HFFc6 (cell line): Measurements from ENCODE around the gene ZSCAN23. TPM values are rescaled to one million over a fixed set of nuclear protein-coding genes. Genes with fewer than 3 reads are reported as not detected.
"Not testable (repeated sequence)": the region's sequence is repeated elsewhere in the genome, so short reads cannot be mapped to it uniquely, and the experiment has no call there.

Experiments
- DNase-seq: peaks from one replicate; pipeline ENCODE4 v3.0.0-alpha.2; 2018
- H3K27ac Mint-ChIP-seq: 2 replicates; pipeline ENCODE4 v1.8.0; 2020; ENCODE audit warnings: mild to moderate bottlenecking, mixed read lengths
- H3K27me3 Mint-ChIP-seq: 2 replicates; pipeline ENCODE4 v1.8.0; 2021; ENCODE audit warnings: mild to moderate bottlenecking, moderate library complexity, mixed read lengths; ENCODE audit not compliant: insufficient read depth
- H3K36me3 Mint-ChIP-seq: 2 replicates; pipeline ENCODE4 v1.8.0; 2021; ENCODE audit warnings: low read depth, mixed read lengths
- H3K4me1 Mint-ChIP-seq: 2 replicates; pipeline ENCODE4 v1.8.0; 2020; ENCODE audit warnings: low read depth, mixed read lengths
- H3K4me3 Mint-ChIP-seq: 2 replicates; pipeline ENCODE4 v1.8.0; 2020; ENCODE audit warnings: mild to moderate bottlenecking, moderate library complexity, mixed read lengths
- H3K9me3 Mint-ChIP-seq: 2 replicates; pipeline ENCODE4 v1.8.0; 2020; ENCODE audit warnings: mild to moderate bottlenecking, mixed read lengths
- total RNA-seq, 6 experiments: library from RNA; stranded (reverse); fragmentation: NEBNext Ultra II Directional; extraction: Animal tissue kit (Norgen Biotek cat#: 25700); gene quantifications; 2 replicates in 1 of 6; 3 replicates in 5 of 6; pipeline ENCODE4 v1.2.3, GENCODE V29; 2021
- TF ChIP-seq, protein P1 (sequence below): fragments of 200-600 bp; sonication (generic); IDR thresholded peaks from 2 replicates; pipeline ENCODE4 v1.5.0; 2021; ENCODE audit warnings: antibody characterized with exemption, mild to moderate bottlenecking

Gene ZSCAN23
- total RNA-seq, 6 experiments from 2014 or later = 0.48 to 1.5 (median 1.0) TPM

GRCh38 chr6:28474441-28475219 is 31.3 kb upstream of the ZSCAN23 start:
- H3K9me3 Mint-ChIP-seq = no peaks in the 10 kb centered on the region
- no peaks in the 10 kb centered on the region for H3K36me3 Mint-ChIP-seq
- peaks cover 5% of the 10 kb centered on the region; the same call in 1 of the 2 replicates for H3K4me1 Mint-ChIP-seq
- H3K4me3 Mint-ChIP-seq = peak overlapping the region; percentile 90
- no peak overlapping the region for H3K27ac Mint-ChIP-seq
- H3K27me3 Mint-ChIP-seq = peaks cover 11% of the 10 kb centered on the region
- peak; percentile 92 for DNase-seq
- TF ChIP-seq, protein P1, sequence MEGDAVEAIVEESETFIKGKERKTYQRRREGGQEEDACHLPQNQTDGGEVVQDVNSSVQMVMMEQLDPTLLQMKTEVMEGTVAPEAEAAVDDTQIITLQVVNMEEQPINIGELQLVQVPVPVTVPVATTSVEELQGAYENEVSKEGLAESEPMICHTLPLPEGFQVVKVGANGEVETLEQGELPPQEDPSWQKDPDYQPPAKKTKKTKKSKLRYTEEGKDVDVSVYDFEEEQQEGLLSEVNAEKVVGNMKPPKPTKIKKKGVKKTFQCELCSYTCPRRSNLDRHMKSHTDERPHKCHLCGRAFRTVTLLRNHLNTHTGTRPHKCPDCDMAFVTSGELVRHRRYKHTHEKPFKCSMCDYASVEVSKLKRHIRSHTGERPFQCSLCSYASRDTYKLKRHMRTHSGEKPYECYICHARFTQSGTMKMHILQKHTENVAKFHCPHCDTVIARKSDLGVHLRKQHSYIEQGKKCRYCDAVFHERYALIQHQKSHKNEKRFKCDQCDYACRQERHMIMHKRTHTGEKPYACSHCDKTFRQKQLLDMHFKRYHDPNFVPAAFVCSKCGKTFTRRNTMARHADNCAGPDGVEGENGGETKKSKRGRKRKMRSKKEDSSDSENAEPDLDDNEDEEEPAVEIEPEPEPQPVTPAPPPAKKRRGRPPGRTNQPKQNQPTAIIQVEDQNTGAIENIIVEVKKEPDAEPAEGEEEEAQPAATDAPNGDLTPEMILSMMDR = no peak

DNA sequence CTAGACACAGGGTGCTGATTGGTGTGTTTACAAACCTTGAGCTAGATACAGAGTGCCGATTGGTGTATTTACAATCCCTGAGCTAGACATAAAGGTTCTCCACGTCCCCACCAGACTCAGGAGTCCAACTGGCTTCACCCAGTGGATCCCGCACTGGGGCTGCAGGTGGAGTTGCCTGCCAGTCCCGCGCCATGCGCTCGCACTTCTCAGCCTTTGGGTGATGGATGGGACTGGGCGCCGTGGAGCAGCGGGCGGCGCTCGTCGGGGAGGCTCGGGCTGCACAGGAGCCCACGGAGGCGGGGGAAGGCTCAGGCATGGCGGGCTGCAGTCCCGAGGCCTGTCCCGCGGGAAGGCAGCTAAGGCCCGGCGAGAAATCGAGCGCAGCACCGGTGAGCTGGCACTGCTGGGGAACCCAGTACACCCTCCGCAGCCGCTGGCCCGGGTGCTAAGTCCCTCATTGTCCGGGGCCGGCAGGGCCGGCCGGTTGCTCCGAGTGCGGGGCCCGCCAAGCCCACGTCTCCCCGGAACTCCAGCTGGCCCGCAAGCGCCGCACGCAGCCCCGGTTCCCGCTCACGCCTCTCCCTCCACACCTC is 26.0 kb upstream of the ZSCAN23 start:
- H3K9me3 Mint-ChIP-seq, H3K27me3 Mint-ChIP-seq, H3K36me3 Mint-ChIP-seq, H3K4me1 Mint-ChIP-seq, DNase-seq, H3K27ac Mint-ChIP-seq, H3K4me3 Mint-ChIP-seq: not testable (repeated sequence)

DNA sequence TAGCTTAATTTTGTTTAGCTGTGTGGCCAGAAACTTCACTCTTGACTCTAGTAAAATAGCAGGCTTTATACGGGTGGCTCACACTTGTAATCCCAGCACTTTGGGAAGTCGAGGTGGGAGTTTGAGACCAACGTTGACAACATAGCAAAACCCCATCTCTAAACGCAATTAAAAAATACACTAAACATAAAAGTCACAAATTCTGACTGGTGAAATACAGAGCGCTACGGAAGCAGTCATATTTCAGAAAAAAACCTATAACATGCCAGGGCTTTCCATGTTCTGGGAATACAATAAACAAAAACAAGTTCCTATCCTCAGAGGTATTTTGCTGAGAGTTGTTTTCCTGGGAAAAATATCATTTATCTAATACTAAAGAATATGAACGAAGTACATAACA is 24.8 kb upstream of the ZSCAN23 start:
- peaks cover 5% of the 10 kb centered on the region; the same call in 1 of the 2 replicates for H3K9me3 Mint-ChIP-seq
- H3K4me3 Mint-ChIP-seq = no peak overlapping the region

DNA sequence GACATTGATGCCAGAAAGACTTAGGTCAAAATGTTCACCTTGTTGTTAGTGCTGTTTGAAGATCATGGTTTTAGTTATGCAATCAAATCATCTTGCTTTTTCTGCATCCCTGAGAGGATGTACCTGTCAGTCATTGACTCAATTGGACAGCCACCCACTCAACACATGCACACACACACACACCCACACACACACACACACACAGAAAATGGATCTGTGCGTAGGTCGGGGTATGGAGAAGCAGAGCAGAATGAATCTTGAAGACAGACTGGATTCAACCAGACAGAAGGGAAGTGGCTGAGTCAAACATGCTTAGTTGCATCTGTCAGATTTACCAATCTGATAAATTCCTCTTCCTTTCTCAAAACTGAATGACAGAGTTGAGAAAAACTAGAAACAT is 19.1 kb upstream of the ZSCAN23 start:
- DNase-seq = no peak
- Mint-ChIP-seq H3K36me3 (no peaks in the 10 kb centered on the region), H3K4me1 (no peaks in the 10 kb centered on the region), H3K4me3 (no peak overlapping the region), H3K9me3 (no peaks in the 10 kb centered on the region), H3K27ac (no peak overlapping the region), H3K27me3 (no peaks in the 10 kb centered on the region)
- TF ChIP-seq, protein P1 = no peak

More for the DNA sequence above, 24.8 kb upstream of the ZSCAN23 start:
- no peak overlapping the region for H3K27ac Mint-ChIP-seq
- H3K27me3 Mint-ChIP-seq = no peaks in the 10 kb centered on the region
- no peaks in the 10 kb centered on the region for H3K4me1 Mint-ChIP-seq
- no peak for DNase-seq
- TF ChIP-seq, protein P1 = no peak
- H3K36me3 Mint-ChIP-seq = no peaks in the 10 kb centered on the region

GRCh38 chr6:28458568-28458967 is 15.3 kb upstream of the ZSCAN23 start:
- no peaks in the 10 kb centered on the region; the same call in 1 of the 2 replicates for H3K27me3 Mint-ChIP-seq
- H3K27ac Mint-ChIP-seq = no peak overlapping the region
- no peak for DNase-seq
- no peak overlapping the region for H3K4me3 Mint-ChIP-seq
- H3K4me1 Mint-ChIP-seq = no peaks in the 10 kb centered on the region
- no peaks in the 10 kb centered on the region for H3K36me3 Mint-ChIP-seq
- no peaks in the 10 kb centered on the region for H3K9me3 Mint-ChIP-seq
- TF ChIP-seq, protein P1 = no peak

DNA sequence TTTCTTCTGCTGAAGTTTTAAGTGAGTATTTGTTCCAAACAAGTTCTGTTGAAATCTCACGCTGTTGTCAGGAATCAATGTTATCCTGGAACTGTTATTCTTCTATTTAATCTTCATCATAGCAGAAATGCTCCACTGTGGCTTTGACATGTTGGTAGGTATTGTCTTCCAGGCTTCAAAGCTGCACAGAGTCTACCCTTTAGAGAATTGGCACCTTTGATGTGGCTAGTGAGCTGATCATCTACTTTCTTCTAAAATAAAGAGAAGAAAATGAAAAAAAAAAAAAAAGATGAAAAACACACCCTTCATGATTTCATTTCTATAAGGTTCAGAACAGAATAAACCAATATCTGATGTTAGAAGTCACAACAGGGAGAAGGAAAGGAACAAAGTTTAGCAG is 5.8 kb upstream of the ZSCAN23 start:
- Mint-ChIP-seq H3K27me3 (peaks cover 5% of the 10 kb centered on the region), H3K4me3 (no peak overlapping the region), H3K9me3 (no peaks in the 10 kb centered on the region), H3K36me3 (no peaks in the 10 kb centered on the region), H3K4me1 (peaks cover 9% of the 10 kb centered on the region), H3K27ac (no peak overlapping the region)
- TF ChIP-seq, protein P1 = no peak
- DNase-seq = no peak

DNA sequence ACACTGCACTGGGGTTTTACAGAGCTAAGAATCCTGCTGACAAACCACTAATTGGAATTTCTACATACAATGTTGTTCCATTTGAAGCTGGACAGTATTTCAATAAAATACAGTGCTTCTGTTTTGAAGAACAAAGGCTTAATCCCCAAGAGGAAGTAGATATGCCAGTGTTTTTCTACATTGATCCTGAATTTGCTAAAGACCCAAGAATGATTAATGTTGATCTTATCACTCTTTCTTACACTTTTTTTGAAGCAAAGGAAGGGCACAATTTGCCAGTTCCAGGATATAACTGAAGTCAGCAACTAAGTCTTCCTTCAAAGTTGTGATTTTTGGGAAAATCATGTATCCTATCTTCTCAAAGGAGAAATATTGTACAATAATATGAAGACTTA is 4.2 kb upstream of the ZSCAN23 start:
- H3K9me3 Mint-ChIP-seq, H3K4me3 Mint-ChIP-seq, H3K27me3 Mint-ChIP-seq, DNase-seq, H3K36me3 Mint-ChIP-seq, H3K27ac Mint-ChIP-seq: not testable (repeated sequence)
- H3K4me1 Mint-ChIP-seq = peaks cover 24% of the 10 kb centered on the region
